Measurements from ENCODE around the gene LYPLA2.
"Not testable (repeated sequence)": the region's sequence is repeated elsewhere in the genome, so short reads cannot be mapped to it uniquely, and the experiment has no call there.

LYPLA2 gene

GRCh38 chr1:23779826-23780371, 11.0 kb upstream of the LYPLA2 start:
- no peak for FAIRE-seq

DNA sequence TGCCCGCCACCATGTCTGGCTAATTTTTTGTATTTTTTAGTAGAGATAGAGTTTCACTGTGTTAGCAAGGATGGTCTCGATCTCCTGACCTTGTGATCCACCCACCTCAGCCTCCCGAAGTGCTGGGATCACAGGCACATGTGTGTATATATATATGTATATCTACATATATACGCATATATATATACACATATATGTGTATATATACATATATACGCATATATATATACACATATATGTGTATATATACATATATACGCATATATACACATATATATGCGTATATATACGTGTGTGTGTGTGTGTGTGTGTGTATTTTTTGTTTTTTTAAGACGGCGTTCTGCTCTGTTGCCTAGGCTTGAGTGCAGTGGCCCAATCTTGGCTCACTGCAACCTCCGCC, 7.8 kb upstream of the LYPLA2 start:
- FAIRE-seq: not testable (repeated sequence)

DNA sequence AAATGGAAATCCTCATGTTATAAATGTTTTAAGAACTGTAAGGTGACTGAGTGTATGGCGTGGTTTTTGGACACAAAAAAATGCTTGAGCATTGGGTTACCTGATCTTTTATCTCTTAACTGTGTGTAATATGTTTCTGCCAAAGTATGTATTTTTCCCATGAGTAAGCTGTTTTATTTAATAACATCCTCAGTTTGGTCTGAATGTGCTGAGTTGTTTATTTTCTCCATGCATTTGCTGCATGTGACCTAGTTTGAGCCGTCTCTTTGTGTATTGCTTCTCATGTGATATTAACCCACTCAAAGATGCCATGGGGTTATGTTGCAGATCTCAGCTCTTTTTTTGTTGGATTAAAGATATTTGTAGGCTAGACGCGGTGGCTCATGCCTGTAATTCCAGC, 6.1 kb upstream of the LYPLA2 start:
- FAIRE-seq: no peak

GRCh38 chr1:23787701-23788100, 3.2 kb upstream of the LYPLA2 start:
- FAIRE-seq: no peak

DNA sequence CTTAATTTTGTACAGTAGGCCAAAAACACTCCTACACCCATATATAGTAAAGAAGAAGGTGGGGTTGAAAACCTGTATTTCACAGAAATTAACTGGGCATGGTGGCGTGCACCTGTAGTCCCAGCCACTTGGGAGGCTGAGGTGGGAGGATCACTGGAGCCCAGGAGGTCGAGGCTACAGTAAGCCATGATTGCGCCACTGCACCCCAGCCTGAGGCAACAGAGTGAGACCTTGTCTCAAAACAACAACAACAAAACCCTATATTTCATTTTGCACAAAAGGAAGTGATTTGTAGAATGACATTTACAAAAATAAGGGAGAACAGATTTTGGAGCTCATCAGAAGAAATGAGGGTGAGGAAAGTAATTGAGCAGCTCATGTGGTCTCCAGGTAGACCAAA, 2.2 kb upstream of the LYPLA2 start:
- no peak for FAIRE-seq

GRCh38 chr1:23791516-23792047, 637 bp downstream of the LYPLA2 start:
- FAIRE-seq: no peak

DNA sequence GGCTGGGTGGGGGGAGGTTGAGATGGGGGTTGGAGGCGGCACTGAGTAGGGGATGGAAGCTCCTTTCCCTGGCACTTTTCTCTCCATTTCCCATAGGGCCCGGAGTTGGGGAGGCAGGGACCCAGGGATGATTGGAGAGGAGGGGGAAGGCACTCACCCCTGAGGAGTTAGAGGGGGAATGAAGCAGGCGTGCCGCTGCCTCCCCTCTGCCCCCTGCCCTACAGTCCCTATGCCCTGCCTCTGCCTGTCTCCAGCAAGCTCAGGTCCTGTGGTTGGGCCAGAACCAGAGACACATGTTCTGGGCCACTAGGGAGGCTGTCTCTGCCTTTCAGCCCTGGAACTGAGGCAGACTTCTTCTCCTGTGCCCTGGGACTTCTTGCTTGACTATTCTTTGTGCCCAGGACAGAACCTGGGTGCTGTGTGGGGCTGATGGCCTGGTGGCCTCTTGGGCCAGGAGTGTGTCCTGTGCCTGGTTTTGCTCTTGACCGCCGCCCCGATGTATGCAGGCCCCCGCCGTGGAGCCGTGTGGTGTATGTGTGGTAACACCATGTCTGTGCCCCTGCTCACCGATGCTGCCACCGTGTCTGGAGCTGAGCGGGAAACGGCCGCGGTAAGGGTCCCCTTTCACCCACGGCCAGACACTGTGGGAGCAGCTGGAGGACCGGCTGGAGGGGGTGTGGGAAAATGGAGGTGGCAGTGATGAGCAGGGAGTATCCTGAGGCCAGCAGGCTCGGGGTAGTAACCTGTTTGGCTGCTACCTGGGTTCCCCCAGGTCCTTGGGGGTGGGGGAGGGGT, 1.4 kb downstream of the LYPLA2 start:
- no peak for FAIRE-seq

GRCh38 chr1:23793018-23793781, 2.3 kb downstream of the LYPLA2 start:
- no peak for FAIRE-seq

GRCh38 chr1:23793861-23794731, 3.2 kb downstream of the LYPLA2 start:
- FAIRE-seq: no peak

DNA sequence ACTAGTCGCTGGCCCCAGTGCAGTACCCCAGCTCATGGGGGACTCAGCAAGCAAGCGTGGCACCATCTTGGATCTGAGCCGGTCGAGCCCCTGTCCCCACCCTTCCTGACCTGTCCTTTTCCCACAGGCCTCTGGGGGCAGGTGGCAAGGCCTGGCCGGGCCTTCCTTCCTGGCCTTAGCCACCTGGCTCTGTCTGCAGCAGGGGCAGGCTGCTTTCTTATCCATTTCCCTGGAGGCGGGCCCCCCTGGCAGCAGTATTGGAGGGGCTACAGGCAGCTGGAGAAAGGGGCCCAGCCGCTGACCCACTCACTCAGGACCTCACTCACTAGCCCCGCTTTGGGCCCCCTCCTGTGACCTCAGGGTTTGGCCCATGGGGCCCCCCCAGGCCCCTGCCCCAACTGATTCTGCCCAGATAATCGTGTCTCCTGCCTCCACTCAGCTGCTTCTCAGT, 3.8 kb downstream of the LYPLA2 start:
- not testable (repeated sequence) for FAIRE-seq

GRCh38 chr1:23795676-23796465, 4.9 kb downstream of the LYPLA2 start:
- FAIRE-seq: no peak

DNA sequence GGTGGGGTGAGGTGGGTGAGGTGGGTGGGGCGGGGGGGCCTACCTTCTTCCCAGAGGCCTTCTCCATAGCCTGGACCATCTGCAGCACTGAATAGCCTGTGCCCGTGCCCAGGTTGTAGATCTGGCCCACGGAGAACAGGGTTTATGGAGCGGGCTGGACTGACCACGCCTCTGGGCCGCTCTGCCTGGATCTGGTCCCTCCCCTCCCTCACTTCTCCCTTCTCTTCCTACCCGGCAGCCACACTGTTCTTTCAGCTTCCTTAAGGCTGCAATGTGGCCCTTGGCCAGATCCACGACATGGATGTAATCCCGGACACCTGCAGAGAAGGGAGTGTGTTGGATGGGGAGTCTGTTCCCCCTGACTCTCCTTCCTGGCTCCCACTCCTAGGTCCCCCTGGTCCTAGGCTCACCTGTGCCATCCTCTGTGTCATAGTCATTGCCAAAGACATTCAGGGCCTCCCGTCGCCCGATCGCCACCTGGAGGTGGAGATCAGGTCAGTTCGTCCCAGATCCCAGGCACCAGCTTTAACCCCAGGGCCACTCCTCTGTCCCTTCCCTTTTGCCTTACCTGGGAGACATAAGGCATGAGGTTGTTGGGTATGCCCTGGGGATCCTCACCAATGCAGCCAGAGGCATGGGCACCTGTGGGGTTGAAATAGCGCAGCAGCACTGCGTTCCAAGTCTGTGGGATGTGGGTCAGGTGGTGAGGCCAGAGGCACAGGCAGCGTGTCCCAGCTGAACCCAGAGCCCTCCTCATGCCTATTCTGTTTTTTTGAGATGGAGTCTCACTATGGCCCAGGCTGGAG, 5.7 kb downstream of the LYPLA2 start:
- no peak for FAIRE-seq

DNA sequence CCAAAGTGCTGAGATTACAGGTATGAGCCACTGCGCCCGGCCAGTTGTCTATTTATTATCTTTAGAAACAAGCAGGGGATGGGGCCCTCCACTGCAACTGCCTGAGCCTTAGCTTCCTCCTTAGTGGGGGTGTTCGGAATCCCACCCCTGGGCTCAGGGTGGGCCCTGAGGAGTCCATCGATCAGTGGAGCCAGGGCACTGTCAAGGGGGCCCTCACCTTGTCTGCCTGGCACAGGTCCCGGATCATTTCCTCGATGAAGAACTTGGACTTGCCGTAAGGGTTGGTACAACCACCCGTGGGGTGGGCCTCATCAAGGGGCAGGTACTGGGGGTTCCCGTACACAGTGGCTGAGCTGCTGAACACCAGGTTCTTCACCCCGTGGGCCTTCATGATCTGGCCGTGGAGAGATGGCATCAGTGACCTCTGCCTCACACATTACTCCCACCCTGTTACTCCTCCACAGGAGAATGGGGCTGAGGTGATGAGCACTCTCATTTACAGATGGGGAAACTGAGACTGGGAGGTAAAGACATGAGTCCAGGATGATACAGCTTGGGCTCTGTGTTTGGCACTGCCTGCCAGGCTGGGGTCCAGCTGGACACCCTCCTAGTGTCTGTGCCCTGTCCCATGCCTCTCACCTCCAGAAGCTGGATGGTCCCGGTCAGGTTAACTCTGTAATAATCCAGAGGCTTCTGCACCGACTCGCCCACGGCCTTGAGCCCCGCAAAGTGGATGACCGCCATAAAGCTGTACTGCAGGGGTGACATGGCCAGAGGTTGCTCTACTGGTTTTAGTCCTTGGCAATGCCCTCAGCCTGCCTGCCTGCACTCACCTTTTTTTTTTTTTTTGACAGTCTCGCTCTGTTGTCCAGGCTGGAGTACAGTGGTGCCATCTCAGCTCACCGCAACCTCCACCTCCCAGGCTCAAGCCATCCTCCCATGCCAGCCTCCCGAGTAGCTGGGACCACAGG, 6.8 kb downstream of the LYPLA2 start:
- FAIRE-seq: no peak

- no peak for FAIRE-seq
These were observed 7.8 kb downstream of the LYPLA2 start for GRCh38 chr1:23798662-23799142.

DNA sequence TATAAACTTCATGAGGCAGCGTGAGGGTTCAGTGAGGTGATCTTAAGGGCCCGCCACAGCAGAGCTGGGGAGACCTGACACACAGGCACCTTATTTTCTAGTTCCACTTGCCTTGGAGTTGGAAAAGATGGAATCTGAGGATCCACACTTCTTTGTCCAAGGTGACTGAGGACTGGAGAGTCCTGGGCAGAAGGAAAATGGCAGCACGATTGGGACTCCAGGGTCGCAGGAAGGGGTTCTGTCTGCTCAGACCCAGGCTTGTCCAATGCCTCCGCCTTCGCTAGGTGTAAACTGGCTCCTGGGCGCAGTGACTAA, 8.3 kb downstream of the LYPLA2 start:
- FAIRE-seq: no peak

- FAIRE-seq: no peak
These were observed 8.8 kb downstream of the LYPLA2 start for GRCh38 chr1:23799570-23800399.

- FAIRE-seq: no peak
These were observed 9.7 kb downstream of the LYPLA2 start, which contains the start of gene GALE for GRCh38 chr1:23800400-23801337. Gene GALE, minus strand, starts transcription at chr1:23800754. Its CDS starts 1,747 bp downstream, at chr1:23799007.

Data from endometrium (tissue), 2 donors.